Activated CD8-positive, alpha-beta memory T cell treated with anti-CD3 and anti-CD28 coated beads, Interleukin-2, amount 10 ng/mL, durations not matched to agents 7 days and 5 days (primary cell): ENCODE measurements around the gene RAVER2. TPM values are rescaled to one million over a fixed set of nuclear protein-coding genes. Genes with fewer than 3 reads are reported as not detected.

ENCODE experiments used
- ATAC-seq: fragments of 150-1000 bp; cut with Tn5 transposase; one replicate; pipeline ENCODE4 v1.10.0; 2021; ENCODE audit warnings: moderate library complexity
- CTCF ChIA-PET: fragments of 350-600 bp; sonication (Branson Sonifier 250); formaldehyde crosslinking; loops from one replicate; lab custom pipeline; 2021; ENCODE audit warnings: antibody characterized with exemption; lab: Charles Lee
- DNase-seq: peaks from one replicate; pipeline ENCODE4 v3.0.0-alpha.2; 2020
- H3K27ac Mint-ChIP-seq: one replicate; pipeline ENCODE4 v1.8.0; 2021; ENCODE audit warnings: mild to moderate bottlenecking, mixed read lengths
- H3K27me3 Mint-ChIP-seq: one replicate; pipeline ENCODE4 v1.8.0; 2021; ENCODE audit warnings: mixed read lengths
- H3K36me3 Mint-ChIP-seq: one replicate; pipeline ENCODE4 v1.8.0; 2021; ENCODE audit warnings: mild to moderate bottlenecking, mixed read lengths
- H3K4me1 Mint-ChIP-seq: one replicate; pipeline ENCODE4 v1.8.0; 2021; ENCODE audit warnings: mixed read lengths
- H3K4me3 Mint-ChIP-seq: one replicate; pipeline ENCODE4 v1.8.0; 2021; ENCODE audit warnings: mild to moderate bottlenecking, moderate library complexity, mixed read lengths
- H3K9me3 Mint-ChIP-seq: one replicate; pipeline ENCODE4 v1.8.0; 2022; ENCODE audit warnings: low read depth, mixed read lengths
- total RNA-seq, 2 experiments: library from RNA; stranded (reverse); gene quantifications; one replicate each; pipeline ENCODE4 v1.2.3, GENCODE V29; 2021

Gene RAVER2
- total RNA-seq, 2 experiments from 2014 or later = 5.7 to 8.8 TPM

DNA sequence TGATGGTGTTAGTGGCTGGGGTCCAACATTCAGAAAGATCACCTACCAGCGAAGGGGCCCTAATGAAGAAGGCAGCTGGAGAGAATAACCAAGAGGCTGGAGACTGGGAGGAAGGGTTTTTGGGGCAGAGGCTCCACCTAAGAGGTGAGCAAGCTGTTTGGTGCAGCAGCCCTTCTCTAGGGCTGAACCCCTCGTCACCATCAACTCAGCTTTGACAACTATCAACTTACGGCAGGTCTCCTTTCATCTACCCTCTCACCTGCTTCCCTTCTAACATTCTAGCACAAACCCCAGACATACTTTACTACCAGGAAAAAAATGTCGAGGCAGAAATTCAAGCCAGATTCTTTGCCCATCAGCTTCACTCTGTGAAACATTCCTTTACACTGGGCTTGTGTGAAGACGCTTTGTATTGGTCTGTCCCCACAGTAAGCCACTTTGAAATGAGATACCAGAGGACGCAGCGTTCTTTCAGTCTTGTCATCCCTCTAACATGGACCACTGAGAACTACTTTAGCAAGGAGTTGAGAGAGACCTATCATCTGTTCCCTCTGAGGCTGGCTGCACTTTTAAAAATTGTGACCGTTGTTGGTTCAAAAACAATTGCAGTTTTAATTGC lies 84.6 kb downstream of the RAVER2 start:
- Mint-ChIP-seq H3K27me3 (no peaks in the 10 kb centered on the region), H3K36me3 (peaks cover 22% of the 10 kb centered on the region), H3K4me1 (peaks cover 36% of the 10 kb centered on the region), H3K27ac (peak overlapping the region; percentile 78), H3K4me3 (no peak overlapping the region), H3K9me3 (no peaks in the 10 kb centered on the region)
- CTCF ChIA-PET = interaction anchor here (1.6 kb wide), 1 partner anchor 154 kb away, joined by 3 read pairs; no protein-coding TSS in a partner anchor
- ATAC-seq = no peak
- no peak for DNase-seq

DNA sequence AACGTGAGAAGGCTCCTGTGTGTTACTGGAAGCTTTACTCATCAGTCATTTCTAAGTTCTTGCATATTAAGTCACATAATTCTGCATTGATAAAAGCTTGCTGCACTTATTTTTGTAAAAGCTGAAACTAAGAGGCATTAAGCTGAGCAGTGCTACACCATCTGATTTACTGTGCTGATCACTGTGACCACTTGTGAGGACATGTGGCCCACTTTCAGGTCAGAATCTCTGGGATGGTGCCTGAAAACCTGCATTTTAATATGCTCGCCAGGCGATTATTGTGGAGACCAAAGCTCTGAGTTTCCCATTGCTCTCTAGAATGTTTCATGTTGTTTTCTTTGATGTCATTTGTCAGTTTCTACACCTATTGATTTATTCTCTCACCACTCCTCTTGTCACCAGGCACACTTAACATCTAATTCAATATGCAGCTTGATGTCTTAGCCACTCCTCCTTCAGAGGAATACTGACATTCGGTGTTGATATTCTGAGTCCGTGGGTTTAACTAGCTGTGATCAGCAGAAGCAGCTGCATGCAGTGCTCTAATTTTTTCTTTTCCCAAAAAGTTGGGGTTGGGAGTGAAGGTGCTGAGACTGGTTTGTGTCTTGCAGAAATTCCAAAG lies 85.3 kb downstream of the RAVER2 start:
- H3K9me3 Mint-ChIP-seq = no peaks in the 10 kb centered on the region
- DNase-seq (no peak), ATAC-seq (no peak)
- H3K36me3 Mint-ChIP-seq = peaks cover 25% of the 10 kb centered on the region
- no peaks in the 10 kb centered on the region for H3K27me3 Mint-ChIP-seq
- H3K4me1 Mint-ChIP-seq = peaks cover 35% of the 10 kb centered on the region
- CTCF ChIA-PET = interaction anchor here (0.7 kb wide), 1 partner anchor 86 kb away, joined by 3 read pairs; the partner anchor contains the start of gene RAVER2
- no peak overlapping the region for H3K27ac Mint-ChIP-seq
- no peak overlapping the region for H3K4me3 Mint-ChIP-seq

DNA sequence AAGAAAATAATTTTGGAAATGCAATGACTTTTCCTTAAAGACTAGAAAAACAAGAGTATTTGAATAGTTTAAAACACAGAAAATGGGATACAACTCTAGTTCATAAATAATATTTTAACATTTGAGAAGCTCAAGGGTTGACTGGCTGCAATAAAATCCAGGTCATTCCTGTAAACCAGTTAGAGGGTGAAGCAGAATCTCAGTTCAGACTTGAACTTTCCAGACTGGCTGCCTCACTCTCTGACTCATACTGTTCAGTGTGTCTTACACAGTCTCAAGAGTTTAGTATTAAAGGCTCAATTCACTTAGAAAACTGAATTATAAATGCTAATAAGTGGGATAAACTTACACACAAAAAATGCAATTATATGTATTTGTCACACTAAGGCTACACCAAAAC lies 89.9 kb downstream of the RAVER2 start:
- ATAC-seq (no peak), DNase-seq (no peak)
- Mint-ChIP-seq H3K9me3 (no peaks in the 10 kb centered on the region), H3K27me3 (no peaks in the 10 kb centered on the region), H3K4me1 (no peaks in the 10 kb centered on the region), H3K36me3 (peaks cover 53% of the 10 kb centered on the region), H3K4me3 (no peak overlapping the region), H3K27ac (no peak overlapping the region)
- CTCF ChIA-PET = no interaction called here

DNA sequence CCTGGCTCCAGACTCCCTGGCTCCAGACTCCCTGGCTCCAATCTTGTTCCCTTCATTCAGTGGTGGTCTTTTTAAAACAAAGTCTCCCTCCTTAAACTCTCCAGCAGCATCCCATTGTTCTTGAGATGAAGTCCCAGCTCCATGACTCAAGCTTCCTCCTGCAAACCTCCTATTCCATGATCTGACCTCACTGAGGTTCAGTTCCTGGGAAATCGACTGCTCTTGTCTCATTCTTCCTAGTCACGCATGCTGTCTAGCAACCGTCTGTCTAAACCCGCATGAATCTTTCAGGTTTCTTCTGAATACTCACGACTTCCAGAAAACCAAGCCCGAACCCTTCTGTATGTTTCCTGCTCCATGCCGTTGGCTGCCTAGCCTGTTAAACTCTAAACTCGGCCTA lies 91.9 kb downstream of the RAVER2 start:
- Mint-ChIP-seq H3K27me3 (no peaks in the 10 kb centered on the region), H3K4me3 (no peak overlapping the region), H3K9me3 (no peaks in the 10 kb centered on the region), H3K27ac (peak overlapping the region; percentile 4), H3K36me3 (peaks cover 59% of the 10 kb centered on the region), H3K4me1 (no peaks in the 10 kb centered on the region)
- ATAC-seq = no peak
- CTCF ChIA-PET = no interaction called here
- DNase-seq = no peak

DNA sequence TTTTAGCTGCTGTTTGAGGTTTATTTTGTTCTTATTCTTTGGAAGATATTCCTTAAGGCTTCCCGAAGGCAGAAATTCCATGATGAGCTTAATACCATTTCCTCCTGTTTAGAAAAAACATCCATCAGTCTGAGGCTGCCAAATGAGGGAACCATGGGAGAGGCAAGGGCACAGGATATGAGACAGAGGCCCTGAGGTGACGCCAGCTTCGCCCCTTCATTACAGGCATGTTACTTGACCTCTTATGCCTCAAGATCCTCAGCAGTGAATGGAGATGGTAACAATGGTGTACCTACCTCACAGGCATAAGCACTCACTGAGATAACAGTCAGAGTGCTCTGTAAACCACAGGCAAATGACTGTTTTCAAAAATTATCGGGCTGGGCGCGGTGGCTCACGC lies 93.6 kb downstream of the RAVER2 start:
- Mint-ChIP-seq H3K27me3 (no peaks in the 10 kb centered on the region), H3K36me3 (peaks cover 58% of the 10 kb centered on the region), H3K4me1 (no peaks in the 10 kb centered on the region), H3K4me3 (no peak overlapping the region), H3K27ac (no peak overlapping the region), H3K9me3 (no peaks in the 10 kb centered on the region)
- CTCF ChIA-PET = interaction anchor here (1.2 kb wide), 1 partner anchor 13 kb away, joined by 3 read pairs; no protein-coding TSS in a partner anchor
- no peak for ATAC-seq
- DNase-seq = no peak

DNA sequence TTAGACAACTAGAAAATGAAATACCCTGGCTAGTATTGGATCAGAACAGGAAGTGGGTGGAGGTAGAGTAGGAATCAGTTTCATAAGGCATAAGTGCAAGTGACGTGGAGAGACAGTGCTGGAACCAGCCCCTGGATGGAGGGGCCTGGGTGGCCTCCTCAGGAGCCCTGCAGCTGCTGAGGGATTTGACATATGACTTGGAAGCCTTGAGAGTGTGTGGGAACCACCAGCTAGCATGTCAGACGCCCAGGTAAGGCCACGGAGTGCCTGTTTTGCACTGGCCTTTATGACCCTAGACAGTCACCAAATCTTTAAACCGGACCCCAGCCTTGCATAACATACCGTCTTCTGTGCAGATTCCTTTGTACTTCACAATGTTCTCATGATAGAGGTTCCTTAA lies 94.4 kb downstream of the RAVER2 start:
- CTCF ChIA-PET = interaction anchor here (1.2 kb wide), 1 partner anchor 12 kb away, joined by 3 read pairs; no protein-coding TSS in a partner anchor
- H3K27ac Mint-ChIP-seq = peak overlapping the region; percentile 24
- H3K4me3 Mint-ChIP-seq = no peak overlapping the region
- no peaks in the 10 kb centered on the region for H3K4me1 Mint-ChIP-seq
- peaks cover 54% of the 10 kb centered on the region for H3K36me3 Mint-ChIP-seq
- no peak for ATAC-seq
- no peaks in the 10 kb centered on the region for H3K9me3 Mint-ChIP-seq
- no peak for DNase-seq
- no peaks in the 10 kb centered on the region for H3K27me3 Mint-ChIP-seq

DNA sequence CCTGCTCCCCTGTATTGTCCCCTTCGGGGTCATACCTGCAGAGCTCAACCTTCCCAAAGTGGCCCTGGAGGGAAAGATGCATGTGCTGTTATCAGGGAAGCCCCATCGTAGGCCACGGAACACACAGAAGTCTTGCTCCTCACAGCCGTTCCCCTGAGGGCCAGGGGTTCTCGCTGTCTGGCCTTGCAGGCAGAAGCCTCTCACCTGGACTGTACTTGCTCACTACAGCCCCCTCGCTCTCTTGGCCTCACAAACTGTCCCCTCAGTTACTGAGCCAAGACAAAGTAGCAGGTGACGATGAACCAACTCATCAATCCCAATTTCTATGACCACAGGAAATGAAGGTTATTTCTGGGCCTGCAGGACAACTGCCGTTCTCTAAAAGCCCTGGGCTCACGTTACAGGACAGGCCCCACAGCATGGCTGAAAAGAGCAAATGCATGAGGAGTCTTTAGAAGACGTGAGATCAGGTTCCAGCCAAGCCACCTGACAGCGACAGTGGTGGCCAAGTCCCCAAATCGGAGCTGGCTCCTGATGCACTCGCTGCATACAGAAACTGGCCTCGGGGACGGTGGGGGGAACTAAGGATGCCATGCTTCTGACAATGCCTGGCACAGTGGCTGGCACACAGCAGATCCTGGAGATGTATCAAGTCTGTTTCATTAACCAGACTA lies 95.0 kb downstream of the RAVER2 start:
- Mint-ChIP-seq H3K27me3 (no peaks in the 10 kb centered on the region), H3K36me3 (peaks cover 53% of the 10 kb centered on the region), H3K27ac (no peak overlapping the region), H3K4me3 (no peak overlapping the region), H3K4me1 (no peaks in the 10 kb centered on the region), H3K9me3 (no peaks in the 10 kb centered on the region)
- ATAC-seq (no peak), DNase-seq (no peak)
- CTCF ChIA-PET = interaction anchor here (1.2 kb wide), 1 partner anchor 12 kb away, joined by 3 read pairs; no protein-coding TSS in a partner anchor

DNA sequence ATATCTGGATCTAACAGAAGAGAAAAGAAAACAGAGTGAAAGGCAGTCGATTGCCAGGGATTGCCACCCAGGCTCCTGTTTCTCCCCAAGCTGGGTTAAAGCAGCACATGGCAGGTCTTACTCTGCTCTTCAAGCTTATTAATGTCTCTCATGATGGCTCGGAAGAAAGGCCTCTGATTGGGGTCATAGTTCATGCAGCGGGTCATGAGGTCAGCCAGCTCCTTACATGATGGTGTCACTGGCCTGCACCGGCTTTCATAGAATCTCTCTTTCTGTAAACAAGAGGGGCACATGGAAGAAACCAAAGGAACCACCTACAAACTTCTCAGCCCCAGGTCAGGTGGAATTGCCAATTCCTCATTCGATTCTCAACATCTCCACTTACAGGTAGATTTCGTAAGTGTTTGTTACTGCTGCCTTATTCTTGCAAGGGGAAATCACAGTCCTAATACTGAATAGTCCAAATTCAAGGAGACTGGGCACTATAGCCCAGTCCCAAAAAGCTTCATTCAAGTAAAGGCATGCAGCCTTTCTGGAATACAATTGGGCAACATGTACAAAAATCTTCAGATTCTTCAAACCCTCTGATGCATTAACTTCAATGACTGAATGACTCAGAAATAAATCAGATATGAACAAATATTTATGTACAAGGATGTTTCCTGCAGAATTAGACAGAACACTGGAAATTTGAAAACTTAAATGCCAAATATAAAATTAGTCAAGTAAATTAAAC lies 96.6 kb downstream of the RAVER2 start:
- no peak for ATAC-seq
- CTCF ChIA-PET = no interaction called here

DNA sequence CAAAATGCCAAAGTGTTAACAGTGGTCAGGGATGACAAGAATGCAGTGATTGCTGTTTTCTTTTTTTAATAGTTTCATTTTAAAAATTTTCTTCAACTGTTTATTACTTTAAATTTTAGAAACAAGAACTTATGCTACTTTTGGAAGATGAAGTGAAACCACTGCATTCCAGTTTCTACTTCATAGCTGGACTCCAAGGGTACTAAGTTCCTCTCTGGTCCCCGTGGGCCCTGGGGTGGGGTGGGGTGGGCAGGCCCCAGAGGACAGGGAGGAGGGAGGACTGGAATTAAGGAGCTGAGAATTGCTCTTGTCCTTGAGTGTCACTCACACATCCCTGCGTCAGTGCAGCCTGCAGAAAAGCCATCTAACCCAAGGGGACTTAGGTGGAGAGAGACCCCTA lies 97.3 kb downstream of the RAVER2 start:
- no peaks in the 10 kb centered on the region for H3K4me1 Mint-ChIP-seq
- no peak overlapping the region for H3K4me3 Mint-ChIP-seq
- H3K27ac Mint-ChIP-seq = no peak overlapping the region
- no peaks in the 10 kb centered on the region for H3K9me3 Mint-ChIP-seq
- H3K27me3 Mint-ChIP-seq = no peaks in the 10 kb centered on the region
- CTCF ChIA-PET = no interaction called here
- ATAC-seq (no peak), DNase-seq (no peak)
- peaks cover 47% of the 10 kb centered on the region for H3K36me3 Mint-ChIP-seq

More for the DNA sequence above, 96.6 kb downstream of the RAVER2 start:
- Mint-ChIP-seq H3K36me3 (peaks cover 50% of the 10 kb centered on the region), H3K9me3 (no peaks in the 10 kb centered on the region), H3K4me3 (no peak overlapping the region), H3K4me1 (no peaks in the 10 kb centered on the region), H3K27me3 (no peaks in the 10 kb centered on the region), H3K27ac (peak overlapping the region; percentile 30)
- DNase-seq = no peak

DNA sequence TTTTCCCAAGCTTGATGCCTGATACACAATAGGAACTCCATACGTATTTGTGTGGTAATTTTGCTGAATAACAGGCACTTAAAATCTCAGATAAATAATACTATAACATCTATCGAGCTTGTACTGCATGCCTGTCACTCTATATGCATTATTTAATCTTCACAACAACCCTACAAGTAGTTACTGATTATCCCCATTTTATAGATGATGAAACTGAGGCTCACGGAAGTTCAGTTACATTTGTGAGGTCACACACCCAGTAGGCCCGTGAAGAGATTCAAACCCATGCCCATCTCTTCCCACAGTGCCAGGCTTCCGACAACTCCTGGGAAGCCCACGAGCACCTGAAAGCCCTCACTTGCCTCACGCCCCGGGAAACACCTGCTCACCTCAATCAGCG lies 98.8 kb downstream of the RAVER2 start:
- CTCF ChIA-PET = no interaction called here
- no peaks in the 10 kb centered on the region for H3K9me3 Mint-ChIP-seq

DNA sequence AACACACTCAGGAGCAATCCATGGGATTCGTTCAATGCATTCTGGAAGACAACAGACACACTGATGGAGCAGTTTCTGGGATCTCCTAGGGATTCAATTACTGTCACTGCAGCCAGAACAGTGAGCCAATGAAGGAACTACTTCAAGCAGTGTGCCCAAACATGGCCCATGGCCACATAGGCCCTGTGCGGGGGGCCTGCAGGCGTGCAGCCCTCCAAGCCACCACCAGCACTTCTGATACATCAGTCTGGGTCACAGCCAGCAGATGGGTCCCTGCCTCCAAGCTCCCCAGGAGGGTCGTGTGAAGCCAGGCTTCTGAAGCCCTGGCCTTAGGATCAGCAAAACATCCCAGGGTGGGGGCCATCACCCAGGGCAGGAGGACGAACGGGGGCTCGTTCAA lies 99.3 kb downstream of the RAVER2 start:
- H3K27me3 Mint-ChIP-seq = no peaks in the 10 kb centered on the region
- H3K27ac Mint-ChIP-seq = no peak overlapping the region
- H3K4me1 Mint-ChIP-seq = no peaks in the 10 kb centered on the region
- DNase-seq (no peak), ATAC-seq (no peak)
- peaks cover 44% of the 10 kb centered on the region for H3K36me3 Mint-ChIP-seq
- no peaks in the 10 kb centered on the region for H3K9me3 Mint-ChIP-seq
- H3K4me3 Mint-ChIP-seq = no peak overlapping the region
- CTCF ChIA-PET = no interaction called here

More for the DNA sequence above, 98.8 kb downstream of the RAVER2 start:
- Mint-ChIP-seq H3K27me3 (no peaks in the 10 kb centered on the region), H3K27ac (no peak overlapping the region), H3K4me1 (no peaks in the 10 kb centered on the region), H3K4me3 (no peak overlapping the region), H3K36me3 (peaks cover 41% of the 10 kb centered on the region)
- ATAC-seq (no peak), DNase-seq (no peak)

DNA sequence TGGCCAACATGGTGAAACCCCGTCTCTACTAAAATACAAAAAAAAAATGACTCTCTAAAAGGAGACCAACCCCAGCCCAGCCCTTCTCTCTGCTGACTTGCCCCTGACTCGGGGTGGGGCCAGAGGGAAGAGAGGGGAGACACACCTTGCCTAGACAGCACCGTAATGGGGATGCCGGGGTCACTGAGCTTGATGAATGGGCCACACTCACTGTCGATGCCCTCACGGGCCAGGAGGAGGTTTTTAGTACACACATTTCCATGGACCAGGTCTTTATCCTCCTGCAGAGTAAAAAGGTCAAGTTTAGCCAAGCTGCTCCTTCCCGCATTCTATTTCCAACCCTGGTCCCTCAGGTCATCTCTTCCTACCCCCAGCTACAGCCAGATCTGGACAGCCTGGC lies 99.7 kb downstream of the RAVER2 start:
- H3K36me3 Mint-ChIP-seq = peaks cover 44% of the 10 kb centered on the region
- no peaks in the 10 kb centered on the region for H3K27me3 Mint-ChIP-seq
- no peak overlapping the region for H3K27ac Mint-ChIP-seq
- ATAC-seq = no peak
- no peak overlapping the region for H3K4me3 Mint-ChIP-seq
- H3K9me3 Mint-ChIP-seq = no peaks in the 10 kb centered on the region
- no peak for DNase-seq
- H3K4me1 Mint-ChIP-seq = peaks cover 2% of the 10 kb centered on the region
- CTCF ChIA-PET = no interaction called here

DNA sequence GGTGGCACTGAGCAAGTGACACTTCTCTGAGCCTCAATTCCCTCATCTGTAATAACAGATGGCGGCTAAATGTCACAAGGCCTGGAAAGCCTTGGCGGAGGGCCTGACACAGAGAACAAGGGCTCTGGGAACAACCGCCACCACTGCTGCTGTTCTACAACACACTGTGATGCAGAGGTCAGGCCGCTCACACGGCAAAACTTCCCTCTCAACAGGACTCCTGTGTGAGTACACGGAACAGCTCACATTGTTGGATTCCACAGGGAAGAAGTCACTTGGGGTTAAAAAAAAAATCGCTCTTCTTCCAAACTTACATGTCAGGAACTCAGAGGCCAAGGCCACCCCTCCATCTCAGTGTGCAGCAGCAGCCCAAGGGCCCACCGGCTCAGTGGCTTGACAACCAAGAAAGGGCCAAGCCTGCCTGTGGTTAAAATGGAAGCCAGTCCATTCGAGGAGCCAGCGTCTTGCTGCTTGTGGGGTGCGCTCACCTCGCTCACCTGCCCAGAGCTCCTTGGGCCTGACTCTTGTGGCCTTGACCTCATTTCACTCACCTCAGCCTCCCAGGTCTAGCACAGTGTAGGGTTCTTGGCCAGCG lies 101.1 kb downstream of the RAVER2 start:
- Mint-ChIP-seq H3K4me1 (peaks cover 15% of the 10 kb centered on the region), H3K4me3 (no peak overlapping the region), H3K27ac (no peak overlapping the region), H3K9me3 (no peaks in the 10 kb centered on the region), H3K27me3 (no peaks in the 10 kb centered on the region), H3K36me3 (peaks cover 48% of the 10 kb centered on the region)
- DNase-seq (no peak), ATAC-seq (no peak)
- CTCF ChIA-PET = no interaction called here
